ENCODE measurements around the gene FCRL5. TPM values are rescaled to one million over a fixed set of nuclear protein-coding genes. Genes with fewer than 3 reads are reported as not detected.

The FCRL5 gene
- total and polyA plus RNA-seq, 9 of the 15 experiments (the other 6 are each of a cell fraction or from before 2014, with no cell fraction given): not detected

DNA sequence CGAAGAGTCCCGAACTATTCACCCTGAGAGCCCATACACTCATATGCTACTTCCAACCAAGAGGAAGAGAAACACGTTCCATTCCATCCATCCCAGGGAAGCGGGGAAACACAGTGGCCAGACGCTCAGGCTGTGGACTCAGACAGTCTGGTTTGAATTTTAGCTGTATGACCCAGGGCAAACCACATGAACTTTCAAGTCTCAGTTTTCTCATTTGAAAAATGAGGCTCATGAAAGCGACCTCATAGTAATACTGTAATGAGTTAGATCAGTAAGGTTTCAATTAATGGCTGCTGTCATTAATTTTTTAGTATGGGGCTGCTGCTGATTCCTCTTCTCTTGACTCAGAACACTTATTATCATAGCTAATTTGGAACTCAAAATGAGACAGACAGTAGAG, 44.1 kb upstream of the FCRL5 start:
- Histone ChIP-seq H2AFZ (ENCODE audit: low read depth, low read length) (no peak overlapping the region), H3K36me3 (ENCODE audit: control insufficient read depth, insufficient read depth, low read length) (no peaks in the 10 kb centered on the region)
- TF ChIP-seq, protein P1, sequence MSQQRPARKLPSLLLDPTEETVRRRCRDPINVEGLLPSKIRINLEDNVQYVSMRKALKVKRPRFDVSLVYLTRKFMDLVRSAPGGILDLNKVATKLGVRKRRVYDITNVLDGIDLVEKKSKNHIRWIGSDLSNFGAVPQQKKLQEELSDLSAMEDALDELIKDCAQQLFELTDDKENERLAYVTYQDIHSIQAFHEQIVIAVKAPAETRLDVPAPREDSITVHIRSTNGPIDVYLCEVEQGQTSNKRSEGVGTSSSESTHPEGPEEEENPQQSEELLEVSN (IDR thresholded peaks at IDR 0.05; ENCODE audit: borderline replicate concordance in 1 of 2, extremely low read depth in 1 of 2, insufficient read depth in 1 of 2, insufficient read length in 1 of 2, low read depth in 1 of 2, low read length in 1 of 2, poor library complexity in 1 of 2, severe bottlenecking in 1 of 2): no peak
- TF ChIP-seq GABPB1 (CRISPR knock-in tag; IDR thresholded peaks at IDR 0.05) (no peak), TBL1XR1 (IDR thresholded peaks at IDR 0.05; ENCODE audit: low read length in 2 of 2) (no peak), MCM5 (IDR thresholded peaks at IDR 0.05; ENCODE audit: low read depth) (no peak), LCOR (CRISPR knock-in tag; IDR thresholded peaks at IDR 0.05) (no peak), ZNF24 (IDR thresholded peaks at IDR 0.05) (no peak), MTA2 (IDR thresholded peaks at IDR 0.05; ENCODE audit: low read depth) (no peak), ILK (tag; IDR thresholded peaks at IDR 0.05; ENCODE audit: borderline replicate concordance, low read depth) (no peak), TRIM24 (IDR thresholded peaks at IDR 0.05) (no peak), ZNF165 (CRISPR knock-in tag; IDR thresholded peaks at IDR 0.05; ENCODE audit: borderline replicate concordance) (no peak)
- TF ChIP-seq, protein P2, sequence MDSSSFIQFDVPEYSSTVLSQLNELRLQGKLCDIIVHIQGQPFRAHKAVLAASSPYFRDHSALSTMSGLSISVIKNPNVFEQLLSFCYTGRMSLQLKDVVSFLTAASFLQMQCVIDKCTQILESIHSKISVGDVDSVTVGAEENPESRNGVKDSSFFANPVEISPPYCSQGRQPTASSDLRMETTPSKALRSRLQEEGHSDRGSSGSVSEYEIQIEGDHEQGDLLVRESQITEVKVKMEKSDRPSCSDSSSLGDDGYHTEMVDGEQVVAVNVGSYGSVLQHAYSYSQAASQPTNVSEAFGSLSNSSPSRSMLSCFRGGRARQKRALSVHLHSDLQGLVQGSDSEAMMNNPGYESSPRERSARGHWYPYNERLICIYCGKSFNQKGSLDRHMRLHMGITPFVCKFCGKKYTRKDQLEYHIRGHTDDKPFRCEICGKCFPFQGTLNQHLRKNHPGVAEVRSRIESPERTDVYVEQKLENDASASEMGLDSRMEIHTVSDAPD (CRISPR knock-in tag; IDR thresholded peaks at IDR 0.05): no peak

More for the DNA sequence above, 44.1 kb upstream of the FCRL5 start:
- Histone ChIP-seq H4K20me1 (replicated peaks; ENCODE audit: control insufficient read depth, insufficient read depth, low read length) (no peaks in the 10 kb centered on the region), H3K9ac (ENCODE audit: insufficient read depth in 1 of 2, low read depth in 2 of 2, low read length in 2 of 2) (no peak overlapping the region), H3K4me3 (no peak overlapping the region), H3K9me3 (replicated peaks; ENCODE audit: control insufficient read depth, insufficient read depth, low read depth, low read length) (no peaks in the 10 kb centered on the region), H3K9me1 (ENCODE audit: control insufficient read depth, insufficient read depth, low read length) (no peaks in the 10 kb centered on the region), H3K79me2 (ENCODE audit: control insufficient read depth, insufficient read depth, low read length) (no peaks in the 10 kb centered on the region), H3K4me2 (ENCODE audit: insufficient read depth, low read length) (no peak overlapping the region), H3K27ac (ENCODE audit: extremely low read depth, low read depth, low read length) (no peak overlapping the region), H3K27me3 (ENCODE audit: control insufficient read depth in 2 of 2, insufficient read depth in 2 of 2, low read length in 2 of 2) (0 out of 5 replicates have a peak, but pooled peaks cover 0 to 3% of the 10 kb centered on the region in 2 experiments), H3K4me1 (replicated peaks in 1 of 2; ENCODE audit: control insufficient read depth in 2 of 2, insufficient read depth in 2 of 2, low read length in 2 of 2) (no peaks in the 10 kb centered on the region)
- no peak for ATAC-seq
- no peak for FAIRE-seq
- WGBS (ENCODE audit: insufficient coverage, low coverage, missing lambda C conversion rate): 0% methylated on average over 6 of the region's 6 CpGs
- intact Hi-C loops (cut with micrococcal nuclease): no loop called here
- BruUV-seq (replicated peaks): no TSS peak
- ChIA-PET POLR2A (interaction anchor here (0.7 kb wide), 1 partner anchor 508 kb away, joined by 3 read pairs; no protein-coding TSS in a partner anchor), CTCF (ENCODE audit: low intra/inter-chr PET ratio) (no interaction called here)
- no peak for DNase-seq (ENCODE audit: extremely low read depth in 1 of 4, low spot score in 3 of 4)
- in situ Hi-C loops (cut with MboI): no loop called here

Data from K562 (cell line).